Loucy (cell line): ENCODE results near the gene MZB1.

Source experiments
- CTCF ChIP-seq: fragments of 200-600 bp; sonication (generic); conservative IDR thresholded peaks from 2 replicates; pipeline ENCODE4 v1.5.1; 2014; ENCODE audit warnings: mild to moderate bottlenecking, antibody characterized with exemption, low read length
- EZH2phosphoT487 ChIP-seq: fragments of 200-600 bp; IDR thresholded peaks from 2 replicates; pipeline ENCODE4 v1.6.1; 2018; ENCODE audit warnings: antibody characterized with exemption, mild to moderate bottlenecking, moderate library complexity, borderline replicate concordance

GRCh38 chr5:139404484-139404840, 14.7 kb upstream of the MZB1 start:
- TF ChIP-seq CTCF: peak; percentile 28; the same call in 1 of the 2 replicates
- no peak for TF ChIP-seq EZH2phosphoT487
